SK-N-SH (cell line): Measurements from ENCODE around the gene CBX8. TPM values are rescaled to one million over a fixed set of nuclear protein-coding genes. Genes with fewer than 3 reads are reported as not detected.

Experiments
- CTCF ChIA-PET: fragments of 300-600, 350-600 bp; formaldehyde crosslinking; extraction: SDS; loops from one replicate; lab custom pipeline; 2021; lab: Yijun Ruan, JAX
- POLR2A ChIA-PET: fragments of 350-600 bp; sonication (Branson Sonifier 250); formaldehyde crosslinking; extraction: SDS; loops from one replicate; lab custom pipeline; 2020; ENCODE audit warnings: antibody characterized with exemption, inconsistent platforms; lab: Yijun Ruan, JAX
- DNase-seq: peaks from one replicate; pipeline ENCODE4 v3.0.0; 2012
- H2AFZ ChIP-seq: fragments of 200-600 bp; sonication (generic); 2 replicates; pipeline ENCODE4 v1.8.1; 2016; ENCODE audit warnings: antibody characterized with exemption, mild to moderate bottlenecking, low read depth
- H3F3A ChIP-seq: fragments of 200-600 bp; sonication (generic); replicated peaks from 2 replicates; pipeline ENCODE3; 2016; ENCODE audit warnings: antibody characterized with exemption, mild to moderate bottlenecking; ENCODE audit not compliant: insufficient read depth
- H3K27ac ChIP-seq, 2 experiments: fragments of 200-500 bp in 1 of 2; fragments of 200-600 bp in 1 of 2; sonication (Bioruptor generic) in 1 of 2; sonication (generic), shearing (Covaris generic) in 1 of 2; 2 replicates each; pipeline versions ENCODE4 v1.5.1 to v1.6.1; 2014 to 2016; ENCODE audit warnings: low read depth in 2 of 2, inconsistent platforms in 1 of 2, low read length in 1 of 2, mild to moderate bottlenecking in 1 of 2, mixed read lengths in 1 of 2
- H3K27me3 ChIP-seq: fragments of 200-600 bp; sonication (generic), shearing (Covaris generic); 2 replicates; pipeline ENCODE4 v1.6.1; 2016; ENCODE audit warnings: mixed run types; ENCODE audit not compliant: insufficient read depth
- H3K36me3 ChIP-seq, 2 experiments: fragments of 200-500 bp in 1 of 2; fragments of 200-600 bp in 1 of 2; sonication (Bioruptor generic) in 1 of 2; sonication (generic) in 1 of 2; replicated peaks in 1 of 2; 2 replicates each; pipeline versions ENCODE3 to v1.5.1; 2014 to 2016; ENCODE audit warnings: low read length in 1 of 2, mild to moderate bottlenecking in 1 of 2; ENCODE audit not compliant: insufficient read depth in 2 of 2, control insufficient read depth in 1 of 2
- H3K4me1 ChIP-seq, 2 experiments: fragments of 200-500 bp in 1 of 2; fragments of 200-600 bp in 1 of 2; sonication (Bioruptor generic) in 1 of 2; sonication (generic), shearing (Covaris generic) in 1 of 2; 2 replicates each; pipeline versions ENCODE4 v1.5.1 to v1.6.1; 2014 to 2016; ENCODE audit warnings: low read depth in 1 of 2, low read length in 1 of 2, mixed run types in 1 of 2; ENCODE audit not compliant: insufficient read depth in 2 of 2, control insufficient read depth in 1 of 2
- H3K4me2 ChIP-seq: fragments of 200-600 bp; sonication (generic), shearing (Covaris generic); 2 replicates; pipeline ENCODE4 v1.6.1; 2017; ENCODE audit warnings: mixed run types
- H3K4me3 ChIP-seq, 2 experiments: fragments of 200-500 bp in 1 of 2; fragments of 200-600 bp in 1 of 2; sonication (Bioruptor generic) in 1 of 2; sonication (generic), shearing (Covaris generic) in 1 of 2; 2 replicates each; pipeline versions ENCODE4 v1.5.1 to v1.8.1; 2014 to 2016; ENCODE audit warnings: low read depth in 2 of 2, inconsistent platforms in 1 of 2, low read length in 1 of 2, mild to moderate bottlenecking in 1 of 2, mixed read lengths in 1 of 2, moderate library complexity in 1 of 2
- H3K79me2 ChIP-seq: fragments of 200-600 bp; sonication (generic); 2 replicates; pipeline ENCODE4 v1.8.1; 2017; ENCODE audit warnings: mild to moderate bottlenecking; ENCODE audit not compliant: insufficient read depth
- H3K9ac ChIP-seq: fragments of 200-600 bp; sonication (generic); 2 replicates; pipeline ENCODE4 v1.6.1; 2017; ENCODE audit warnings: mixed run types
- H3K9me2 ChIP-seq: fragments of 200-600 bp; sonication (generic); 2 replicates; pipeline ENCODE4 v1.6.1; 2017; ENCODE audit warnings: mixed run types
- H3K9me3 ChIP-seq: fragments of 200-600 bp; sonication (generic); 2 replicates; pipeline ENCODE4 v1.6.1; 2017; ENCODE audit warnings: mixed run types, mild to moderate bottlenecking, moderate library complexity
- H4K20me1 ChIP-seq: fragments of 200-600 bp; sonication (generic); 2 replicates; pipeline ENCODE4 v1.6.1; 2017; ENCODE audit warnings: mild to moderate bottlenecking, mixed run types; ENCODE audit not compliant: insufficient read depth
- CTCF ChIP-seq: fragments of 200-600 bp; sonication (generic); IDR thresholded peaks from 2 replicates; pipeline ENCODE4 v1.6.1; 2017; ENCODE audit warnings: antibody characterized with exemption, mild to moderate bottlenecking, moderate library complexity
- EP300 ChIP-seq, 2 experiments: IDR thresholded peaks; 2 replicates each; pipeline versions ENCODE4 v1.4.0 to v1.6.1; 2012; ENCODE audit warnings: borderline replicate concordance in 1 of 2, low read depth in 1 of 2, low read length in 1 of 2
- EZH2phosphoT487 ChIP-seq: fragments of 200-600 bp; sonication (generic); IDR thresholded peaks from 2 replicates; pipeline ENCODE4 v1.6.1; 2017; ENCODE audit warnings: low read depth, mixed run types, mild to moderate bottlenecking, antibody characterized with exemption, moderate library complexity, borderline replicate concordance
- JUND ChIP-seq: IDR thresholded peaks from 2 replicates; pipeline ENCODE4 v1.4.0; 2012
- MXI1 ChIP-seq: IDR thresholded peaks from 2 replicates; pipeline ENCODE4 v1.6.1; 2012; ENCODE audit warnings: mild to moderate bottlenecking, low read depth, low read length, improper control_type of control experiment
- RAD21 ChIP-seq: IDR thresholded peaks from 2 replicates; pipeline ENCODE4 v1.6.1; 2012; ENCODE audit warnings: mild to moderate bottlenecking, low read length
- RFX5 ChIP-seq: IDR thresholded peaks from 2 replicates; pipeline ENCODE4 v1.6.1; 2012; ENCODE audit warnings: mild to moderate bottlenecking, improper control_type of control experiment, low read length
- RXRA ChIP-seq: IDR thresholded peaks from 2 replicates; pipeline ENCODE4 v1.4.0; 2012; ENCODE audit warnings: low read depth, mild to moderate bottlenecking, borderline replicate concordance
- USF1 ChIP-seq: IDR thresholded peaks from 2 replicates; pipeline ENCODE4 v1.4.0; 2012; ENCODE audit warnings: low read depth, borderline replicate concordance
- USF2 ChIP-seq: fragments of 150-350 bp; IDR thresholded peaks from 2 replicates; pipeline ENCODE4 v1.6.1; 2017; ENCODE audit warnings: antibody characterized with exemption, low read length, low read depth, borderline replicate concordance
- ZBTB33 ChIP-seq: IDR thresholded peaks from 2 replicates; pipeline ENCODE4 v1.4.0; 2012; ENCODE audit warnings: low read depth, borderline replicate concordance
- WGBS: methylation state at CpG from one replicate; pipeline ENCODE4 v1.1.6; 2017; ENCODE audit warnings: low lambda C conversion rate; 5-methylcytosine and 5-hydroxymethylcytosine counted together
- polyA plus RNA-seq, 3 experiments: library from polyadenylated mRNA; depleted of rRNA; stranded (reverse); fragments of >200 nt; gene quantifications; 2 replicates each; pipeline ENCODE4 v1.2.3, GENCODE V29; 2012

The CBX8 gene
- polyA plus RNA-seq, 1 of the 3 experiments (the other 2 are of a cell fraction), result 2.9 TPM

- Histone ChIP-seq H3K4me1 (peaks cover 0 to 20% of the 10 kb centered on the region in 2 experiments; a peak in 3 of 4 replicates), H3K36me3 (peaks cover 5 to 20% of the 10 kb centered on the region in 2 experiments), H3K9me3 (no peaks in the 10 kb centered on the region), H3K27me3 (peaks cover 27% of the 10 kb centered on the region), H3K27ac (no peak overlapping the region), H3K79me2 (peaks cover 31% of the 10 kb centered on the region), H3K9me2 (no peaks in the 10 kb centered on the region), H2AFZ (no peak overlapping the region), H3F3A (peaks cover 11% of the 10 kb centered on the region), H4K20me1 (peaks cover 18% of the 10 kb centered on the region; the same call in 1 of the 2 replicates), H3K9ac (no peak overlapping the region), H3K4me3 (no peak overlapping the region), H3K4me2 (no peak overlapping the region)
- CTCF ChIA-PET, result interaction anchor here (0.6 to 6.6 kb wide), 17 partner anchors 10 to 552 kb away, joined by 3 to 82 read pairs (median 6); partner anchors contain the start of gene CBX4
- DNase-seq, result no peak
- POLR2A ChIA-PET, result interaction anchor here (1.1 kb wide), 1 partner anchor 62 kb away, joined by 3 read pairs; the partner anchor contains the start of gene CBX4
- TF ChIP-seq JUND (no peak), RFX5 (no peak), CTCF (no peak), RXRA (no peak), USF2 (no peak)
- WGBS, result 87% methylated on average over 11 of the region's 11 CpGs
Observed at GRCh38 chr17:79776376-79777119, 20.3 kb downstream of the CBX8 start.

- H3K9me3 ChIP-seq, result no peaks in the 10 kb centered on the region
- H3K9ac ChIP-seq, result no peak overlapping the region
- H3K27ac ChIP-seq, result no peak overlapping the region
- no peak for DNase-seq
- H3K4me3 ChIP-seq, result no peak overlapping the region
- peaks cover 27% of the 10 kb centered on the region for H3K27me3 ChIP-seq
- no peak overlapping the region for H3K4me2 ChIP-seq
- H3F3A ChIP-seq, result peaks cover 11% of the 10 kb centered on the region
- H3K79me2 ChIP-seq, result peaks cover 25% of the 10 kb centered on the region
- H4K20me1 ChIP-seq, result peaks cover 16% of the 10 kb centered on the region; the same call in 1 of the 2 replicates
- 74% methylated on average over 6 of the region's 6 CpGs for WGBS
- H3K4me1 ChIP-seq, result peaks cover 0 to 20% of the 10 kb centered on the region in 2 experiments; a peak in 3 of 4 replicates
- no peak overlapping the region for H2AFZ ChIP-seq
- CTCF ChIA-PET, result interaction anchor here (0.7 to 6.6 kb wide), 12 partner anchors 12 to 552 kb away, joined by 3 to 82 read pairs (median 6); partner anchors contain the start of gene CBX4
- POLR2A ChIA-PET, result interaction anchor here (1.1 kb wide), 1 partner anchor 63 kb away, joined by 3 read pairs; the partner anchor contains the start of gene CBX4
- TF ChIP-seq EZH2phosphoT487 (no peak), ZBTB33 (no peak), USF1 (no peak), RAD21 (peak; percentile 33; the same call in 1 of the 2 replicates), MXI1 (no peak), EP300 (IDR thresholded peaks at IDR 0.05; ENCODE audit: borderline replicate concordance in 1 of 2, low read depth in 1 of 2, low read length in 1 of 2) (no peak)
- no peaks in the 10 kb centered on the region for H3K9me2 ChIP-seq
- H3K36me3 ChIP-seq, result peaks cover 1 to 11% of the 10 kb centered on the region in 2 experiments
Observed at GRCh38 chr17:79775632-79776031, 21.2 kb downstream of the CBX8 start.
